NB4 (cell line): ENCODE measurements around the gene CTSE.

Source experiments
- DNase-seq: peaks from one replicate; pipeline ENCODE4 v3.0.0; 2010; ENCODE audit warnings: low read depth
- H3K4me3 ChIP-seq: one replicate; pipeline ENCODE4 v1.5.1; 2011; ENCODE audit warnings: mild to moderate bottlenecking, low read depth, low read length, moderate library complexity
- MYC ChIP-seq: IDR thresholded peaks from 2 replicates; pipeline ENCODE4 v1.6.1; 2011; ENCODE audit warnings: low read depth, low read length
- POLR2A ChIP-seq: IDR thresholded peaks from 2 replicates; pipeline ENCODE4 v1.6.1; 2011; ENCODE audit warnings: mild to moderate bottlenecking; ENCODE audit not compliant: insufficient read length; ENCODE audit errors: extremely low read depth
- TF ChIP-seq, protein P1 (sequence below): IDR thresholded peaks from one replicate; pipeline ENCODE4 v1.5.1; 2012; ENCODE audit warnings: low read depth, low read length
- TF ChIP-seq, protein P2 (sequence below): IDR thresholded peaks from 2 replicates; pipeline ENCODE4 v1.6.1; 2011; ENCODE audit warnings: low read depth, low read length

Gene CTSE

DNA sequence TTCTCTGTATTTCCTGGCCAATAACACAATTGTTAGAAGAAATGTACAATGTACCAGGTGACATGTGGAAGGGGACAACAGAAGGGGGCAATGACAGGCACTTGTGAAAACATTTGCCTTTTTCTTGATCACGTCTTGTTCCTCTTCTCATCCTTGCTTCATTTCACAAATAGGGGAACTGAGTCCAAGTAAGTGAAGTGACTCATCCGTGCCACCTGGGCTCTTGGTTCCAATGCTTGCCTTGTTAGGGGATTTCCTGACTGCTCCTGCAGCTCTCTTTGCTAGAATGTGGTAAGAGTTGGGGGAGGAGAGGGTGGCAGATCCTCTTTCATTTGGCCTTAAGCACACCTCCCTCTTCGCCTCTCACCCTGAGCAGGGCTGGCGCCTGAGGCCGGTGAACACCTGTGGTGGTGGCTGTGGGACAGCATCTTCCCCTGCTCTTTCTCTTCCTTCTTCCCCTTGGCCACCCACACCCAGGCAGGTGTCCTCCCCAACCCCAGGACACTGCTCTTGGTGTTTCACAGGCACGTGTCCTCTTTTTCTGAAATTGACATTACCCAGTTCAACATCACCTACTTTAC is 27.1 kb upstream of the CTSE start:
- TF ChIP-seq MYC, result peak; percentile 87
- TF ChIP-seq, protein P1, sequence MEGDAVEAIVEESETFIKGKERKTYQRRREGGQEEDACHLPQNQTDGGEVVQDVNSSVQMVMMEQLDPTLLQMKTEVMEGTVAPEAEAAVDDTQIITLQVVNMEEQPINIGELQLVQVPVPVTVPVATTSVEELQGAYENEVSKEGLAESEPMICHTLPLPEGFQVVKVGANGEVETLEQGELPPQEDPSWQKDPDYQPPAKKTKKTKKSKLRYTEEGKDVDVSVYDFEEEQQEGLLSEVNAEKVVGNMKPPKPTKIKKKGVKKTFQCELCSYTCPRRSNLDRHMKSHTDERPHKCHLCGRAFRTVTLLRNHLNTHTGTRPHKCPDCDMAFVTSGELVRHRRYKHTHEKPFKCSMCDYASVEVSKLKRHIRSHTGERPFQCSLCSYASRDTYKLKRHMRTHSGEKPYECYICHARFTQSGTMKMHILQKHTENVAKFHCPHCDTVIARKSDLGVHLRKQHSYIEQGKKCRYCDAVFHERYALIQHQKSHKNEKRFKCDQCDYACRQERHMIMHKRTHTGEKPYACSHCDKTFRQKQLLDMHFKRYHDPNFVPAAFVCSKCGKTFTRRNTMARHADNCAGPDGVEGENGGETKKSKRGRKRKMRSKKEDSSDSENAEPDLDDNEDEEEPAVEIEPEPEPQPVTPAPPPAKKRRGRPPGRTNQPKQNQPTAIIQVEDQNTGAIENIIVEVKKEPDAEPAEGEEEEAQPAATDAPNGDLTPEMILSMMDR, result no peak
- TF ChIP-seq, protein P2, sequence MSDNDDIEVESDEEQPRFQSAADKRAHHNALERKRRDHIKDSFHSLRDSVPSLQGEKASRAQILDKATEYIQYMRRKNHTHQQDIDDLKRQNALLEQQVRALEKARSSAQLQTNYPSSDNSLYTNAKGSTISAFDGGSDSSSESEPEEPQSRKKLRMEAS, result peak; percentile 74
- DNase-seq, result peak; percentile 97
- no peak overlapping the region for H3K4me3 ChIP-seq

DNA sequence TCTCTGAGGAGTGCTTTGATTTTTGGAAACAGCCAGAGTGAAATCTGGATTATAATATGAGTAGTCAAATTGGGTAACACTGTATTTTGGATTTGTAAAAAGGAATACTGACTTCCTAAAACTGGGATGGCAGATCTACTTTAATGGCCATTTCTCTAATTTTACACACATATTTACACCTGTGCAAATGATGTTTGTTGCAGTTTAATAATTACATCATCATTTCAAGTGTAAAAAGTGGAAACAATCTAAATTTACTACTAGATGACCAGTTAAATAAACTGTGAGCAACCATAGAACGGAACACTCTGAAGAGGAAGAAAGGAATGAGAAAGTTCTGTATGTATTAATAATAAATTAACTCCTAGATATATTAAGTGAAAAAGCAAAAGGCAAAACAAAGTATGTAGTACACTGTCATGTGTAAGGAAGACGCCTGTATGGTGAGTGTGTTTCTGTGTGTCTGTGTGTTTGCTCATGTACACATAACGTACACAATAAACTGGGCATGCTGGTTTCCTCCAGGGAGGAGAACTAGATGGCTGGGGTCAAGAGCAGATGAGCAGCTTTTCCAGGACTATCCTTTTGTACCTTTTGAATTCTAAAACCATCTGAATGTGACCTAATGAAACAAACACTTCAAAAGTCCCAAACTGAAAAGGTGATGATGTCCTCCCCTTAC is 26.4 kb upstream of the CTSE start:
- no peak for DNase-seq
- TF ChIP-seq MYC (no peak), POLR2A (no peak)
- TF ChIP-seq, protein P2, result no peak
- TF ChIP-seq, protein P1, result no peak
- no peak overlapping the region for H3K4me3 ChIP-seq

DNA sequence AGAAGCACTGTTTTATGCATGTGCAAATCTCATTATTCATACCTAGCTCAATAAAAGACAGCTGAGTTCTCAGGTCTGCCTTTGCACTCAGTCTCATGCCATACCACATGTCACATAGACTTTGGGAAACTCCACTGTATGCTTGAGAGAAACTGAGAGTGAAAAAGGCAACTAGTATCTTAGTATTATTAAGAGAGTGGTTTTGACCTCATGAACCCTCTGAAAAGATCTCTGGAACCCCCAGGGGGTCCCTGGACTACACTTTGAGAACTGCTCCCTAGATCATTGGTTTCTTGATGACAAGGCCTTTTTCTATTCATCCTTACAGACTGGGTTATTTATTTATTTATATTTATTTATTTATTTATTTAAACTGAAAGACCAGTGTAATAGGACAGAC is 25.6 kb upstream of the CTSE start:
- DNase-seq, result no peak
- H3K4me3 ChIP-seq, result no peak overlapping the region
- no peak for TF ChIP-seq MYC
- TF ChIP-seq POLR2A, result no peak
- TF ChIP-seq, protein P2, result no peak

DNA sequence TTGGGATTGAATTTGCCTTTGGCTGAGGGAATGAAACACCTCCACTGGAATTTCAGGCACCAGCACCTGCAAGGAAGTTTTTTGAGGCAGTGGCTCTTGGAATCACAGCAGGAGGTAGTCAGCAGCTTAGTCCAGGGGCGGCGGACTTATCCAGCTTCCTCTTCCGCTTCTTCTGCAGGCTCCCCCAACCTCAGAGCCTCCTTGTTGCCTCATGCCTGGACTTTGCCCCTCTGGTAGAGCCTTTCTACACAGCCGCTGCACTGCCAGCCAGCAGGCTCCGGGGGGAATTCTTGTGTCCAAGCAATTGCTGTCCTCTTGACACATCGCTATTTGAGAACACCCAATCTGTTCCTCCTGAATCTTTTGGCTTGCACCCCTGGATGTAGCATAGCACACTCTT is 24.9 kb upstream of the CTSE start:
- no peak overlapping the region for H3K4me3 ChIP-seq
- no peak for TF ChIP-seq MYC
- TF ChIP-seq, protein P2, result 0 out of 2 replicates have a peak, but pooled peaks have one; percentile 9
- peak; percentile 85 for DNase-seq

DNA sequence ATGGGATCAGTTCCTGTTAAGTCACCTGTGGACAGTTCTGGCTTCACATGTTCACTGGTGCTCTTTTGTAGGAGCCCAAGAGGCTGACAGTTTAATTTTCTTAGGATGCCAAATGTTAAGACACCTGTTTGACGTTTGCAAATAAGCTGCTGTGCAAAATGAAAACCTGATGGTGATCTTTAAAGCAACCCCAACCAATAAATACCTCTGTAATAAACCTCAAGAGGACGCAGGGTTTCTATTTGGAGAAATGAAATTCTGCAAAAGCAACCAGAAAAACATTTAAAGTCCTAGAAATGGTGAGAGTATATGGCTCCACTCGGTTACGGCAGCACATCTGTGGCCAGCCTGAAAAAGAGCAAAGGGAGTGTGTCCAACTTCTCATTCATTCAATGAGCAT is 23.6 kb upstream of the CTSE start:
- TF ChIP-seq, protein P2, result no peak
- DNase-seq, result no peak
- H3K4me3 ChIP-seq, result no peak overlapping the region

DNA sequence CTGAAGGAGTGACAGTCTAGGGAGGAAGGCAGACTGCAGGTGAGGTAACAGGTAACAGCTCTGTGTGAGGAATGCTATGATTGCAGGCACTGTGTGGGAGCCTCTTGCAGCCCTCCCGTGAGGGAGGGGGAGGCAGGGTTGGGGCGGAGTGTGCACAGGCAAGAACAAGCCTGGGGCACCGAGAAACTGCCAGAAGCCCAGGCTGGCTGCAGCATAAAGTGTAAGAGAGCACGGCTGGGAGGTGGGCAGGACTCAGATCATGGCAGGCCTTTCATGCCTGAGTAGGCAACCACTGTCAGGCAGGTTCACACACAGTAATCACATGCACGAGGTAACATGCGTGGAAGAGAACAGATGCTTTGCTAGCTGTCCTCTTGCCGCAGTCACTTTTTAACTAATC is 17.9 kb upstream of the CTSE start:
- no peak overlapping the region for H3K4me3 ChIP-seq
- DNase-seq, result no peak
- TF ChIP-seq POLR2A (no peak), MYC (no peak)
- TF ChIP-seq, protein P1, result no peak
- TF ChIP-seq, protein P2, result no peak

DNA sequence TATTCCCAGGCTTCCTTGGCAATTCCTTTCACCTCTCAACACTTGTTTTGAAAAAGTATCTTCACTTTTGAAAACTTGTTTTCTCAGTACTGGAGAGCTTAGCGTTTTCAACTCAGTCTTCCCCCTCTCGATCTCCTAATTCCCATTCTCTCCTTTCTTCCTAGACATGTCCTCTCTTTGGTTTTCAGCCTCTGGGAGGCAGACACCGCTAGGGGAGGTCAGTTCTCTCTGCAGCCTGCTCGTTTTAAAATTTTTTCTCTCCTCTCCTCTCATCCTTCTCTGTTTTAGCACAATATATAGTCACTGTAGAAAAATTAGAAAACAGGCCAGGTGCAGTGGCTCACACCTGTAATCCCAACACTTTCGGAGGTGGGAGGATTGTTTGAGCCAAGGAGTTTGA is 16.6 kb upstream of the CTSE start:
- TF ChIP-seq, protein P1, result no peak
- no peak for TF ChIP-seq POLR2A
- no peak for TF ChIP-seq MYC
- TF ChIP-seq, protein P2, result no peak
- DNase-seq, result no peak
- no peak overlapping the region for H3K4me3 ChIP-seq
